HL-60 (cell line): ENCODE data around the gene CABP1.
"Not testable (repeated sequence)": the region's sequence is repeated elsewhere in the genome, so short reads cannot be mapped to it uniquely, and the experiment has no call there.

Experiments used
- DNase-seq, 2 experiments: peaks; one replicate each; pipeline ENCODE4 v3.0.0-alpha.2; 2010 to 2020; ENCODE audit warnings: low read depth in 1 of 2, low spot score in 1 of 2
- H3K27ac ChIP-seq: fragments of 250-450 bp; sonication (Bioruptor Pico); replicated peaks from 2 replicates; pipeline ENCODE4 v1.5.1; 2020; ENCODE audit warnings: mild to moderate bottlenecking, moderate library complexity
- H3K27me3 ChIP-seq: fragments of 250-450 bp; sonication (Bioruptor Pico); 2 replicates; pipeline ENCODE4 v1.5.1; 2021; ENCODE audit warnings: mild to moderate bottlenecking, moderate library complexity; ENCODE audit not compliant: insufficient read depth, poor library complexity, severe bottlenecking
- H3K4me3 ChIP-seq: replicated peaks from 2 replicates; pipeline ENCODE4 v1.5.1; 2011; ENCODE audit warnings: mild to moderate bottlenecking, control low read depth, low read length; ENCODE audit not compliant: insufficient read depth
- GABPA ChIP-seq: IDR thresholded peaks from 2 replicates; pipeline ENCODE4 v1.6.1; 2012; ENCODE audit warnings: low read depth
- POLR2AphosphoS5 ChIP-seq: IDR thresholded peaks from 2 replicates; pipeline ENCODE4 v1.6.1; 2012; ENCODE audit warnings: low read depth
- SPI1 ChIP-seq: IDR thresholded peaks from 2 replicates; pipeline ENCODE4 v1.6.1; 2012; ENCODE audit warnings: low read depth, mild to moderate bottlenecking, borderline replicate concordance
- TF ChIP-seq, protein P1 (sequence below): IDR thresholded peaks from one replicate; pipeline ENCODE4 v1.5.1; 2011; ENCODE audit warnings: low read length, control low read depth, inconsistent platforms; ENCODE audit not compliant: insufficient read depth
- TF ChIP-seq, protein P2 (sequence below): IDR thresholded peaks from 2 replicates; pipeline ENCODE4 v1.6.1; 2012; ENCODE audit warnings: low read depth; ENCODE audit not compliant: insufficient replicate concordance

The CABP1 gene

DNA sequence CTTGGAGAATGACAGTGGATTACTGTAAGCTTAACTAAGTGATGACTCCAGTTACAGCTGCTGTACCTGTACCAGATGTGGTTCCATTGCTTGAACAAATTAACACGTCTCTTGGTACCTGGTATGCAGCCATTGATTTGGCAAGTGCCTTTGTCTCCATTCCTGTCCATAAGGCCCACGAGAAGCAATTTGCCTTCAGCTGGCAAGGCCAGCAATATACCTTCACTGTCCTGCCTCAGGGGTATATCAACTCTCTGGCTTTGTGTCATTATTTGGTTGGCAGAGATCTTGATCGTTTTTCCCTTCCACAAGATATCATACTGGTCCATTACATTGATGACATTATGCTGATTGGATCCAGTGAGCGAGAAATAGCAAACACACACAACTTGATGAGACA lies 29.9 kb upstream of the CABP1 start:
- no peak overlapping the region for H3K27ac ChIP-seq
- H3K27me3 ChIP-seq, result no peaks in the 10 kb centered on the region
- TF ChIP-seq, protein P1, sequence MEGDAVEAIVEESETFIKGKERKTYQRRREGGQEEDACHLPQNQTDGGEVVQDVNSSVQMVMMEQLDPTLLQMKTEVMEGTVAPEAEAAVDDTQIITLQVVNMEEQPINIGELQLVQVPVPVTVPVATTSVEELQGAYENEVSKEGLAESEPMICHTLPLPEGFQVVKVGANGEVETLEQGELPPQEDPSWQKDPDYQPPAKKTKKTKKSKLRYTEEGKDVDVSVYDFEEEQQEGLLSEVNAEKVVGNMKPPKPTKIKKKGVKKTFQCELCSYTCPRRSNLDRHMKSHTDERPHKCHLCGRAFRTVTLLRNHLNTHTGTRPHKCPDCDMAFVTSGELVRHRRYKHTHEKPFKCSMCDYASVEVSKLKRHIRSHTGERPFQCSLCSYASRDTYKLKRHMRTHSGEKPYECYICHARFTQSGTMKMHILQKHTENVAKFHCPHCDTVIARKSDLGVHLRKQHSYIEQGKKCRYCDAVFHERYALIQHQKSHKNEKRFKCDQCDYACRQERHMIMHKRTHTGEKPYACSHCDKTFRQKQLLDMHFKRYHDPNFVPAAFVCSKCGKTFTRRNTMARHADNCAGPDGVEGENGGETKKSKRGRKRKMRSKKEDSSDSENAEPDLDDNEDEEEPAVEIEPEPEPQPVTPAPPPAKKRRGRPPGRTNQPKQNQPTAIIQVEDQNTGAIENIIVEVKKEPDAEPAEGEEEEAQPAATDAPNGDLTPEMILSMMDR, result no peak
- no peak for TF ChIP-seq GABPA
- TF ChIP-seq SPI1, result no peak
- TF ChIP-seq, protein P2, sequence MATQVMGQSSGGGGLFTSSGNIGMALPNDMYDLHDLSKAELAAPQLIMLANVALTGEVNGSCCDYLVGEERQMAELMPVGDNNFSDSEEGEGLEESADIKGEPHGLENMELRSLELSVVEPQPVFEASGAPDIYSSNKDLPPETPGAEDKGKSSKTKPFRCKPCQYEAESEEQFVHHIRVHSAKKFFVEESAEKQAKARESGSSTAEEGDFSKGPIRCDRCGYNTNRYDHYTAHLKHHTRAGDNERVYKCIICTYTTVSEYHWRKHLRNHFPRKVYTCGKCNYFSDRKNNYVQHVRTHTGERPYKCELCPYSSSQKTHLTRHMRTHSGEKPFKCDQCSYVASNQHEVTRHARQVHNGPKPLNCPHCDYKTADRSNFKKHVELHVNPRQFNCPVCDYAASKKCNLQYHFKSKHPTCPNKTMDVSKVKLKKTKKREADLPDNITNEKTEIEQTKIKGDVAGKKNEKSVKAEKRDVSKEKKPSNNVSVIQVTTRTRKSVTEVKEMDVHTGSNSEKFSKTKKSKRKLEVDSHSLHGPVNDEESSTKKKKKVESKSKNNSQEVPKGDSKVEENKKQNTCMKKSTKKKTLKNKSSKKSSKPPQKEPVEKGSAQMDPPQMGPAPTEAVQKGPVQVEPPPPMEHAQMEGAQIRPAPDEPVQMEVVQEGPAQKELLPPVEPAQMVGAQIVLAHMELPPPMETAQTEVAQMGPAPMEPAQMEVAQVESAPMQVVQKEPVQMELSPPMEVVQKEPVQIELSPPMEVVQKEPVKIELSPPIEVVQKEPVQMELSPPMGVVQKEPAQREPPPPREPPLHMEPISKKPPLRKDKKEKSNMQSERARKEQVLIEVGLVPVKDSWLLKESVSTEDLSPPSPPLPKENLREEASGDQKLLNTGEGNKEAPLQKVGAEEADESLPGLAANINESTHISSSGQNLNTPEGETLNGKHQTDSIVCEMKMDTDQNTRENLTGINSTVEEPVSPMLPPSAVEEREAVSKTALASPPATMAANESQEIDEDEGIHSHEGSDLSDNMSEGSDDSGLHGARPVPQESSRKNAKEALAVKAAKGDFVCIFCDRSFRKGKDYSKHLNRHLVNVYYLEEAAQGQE, result no peak
- TF ChIP-seq POLR2AphosphoS5, result no peak
- H3K4me3 ChIP-seq, result no peak overlapping the region
- DNase-seq, result no peak

DNA sequence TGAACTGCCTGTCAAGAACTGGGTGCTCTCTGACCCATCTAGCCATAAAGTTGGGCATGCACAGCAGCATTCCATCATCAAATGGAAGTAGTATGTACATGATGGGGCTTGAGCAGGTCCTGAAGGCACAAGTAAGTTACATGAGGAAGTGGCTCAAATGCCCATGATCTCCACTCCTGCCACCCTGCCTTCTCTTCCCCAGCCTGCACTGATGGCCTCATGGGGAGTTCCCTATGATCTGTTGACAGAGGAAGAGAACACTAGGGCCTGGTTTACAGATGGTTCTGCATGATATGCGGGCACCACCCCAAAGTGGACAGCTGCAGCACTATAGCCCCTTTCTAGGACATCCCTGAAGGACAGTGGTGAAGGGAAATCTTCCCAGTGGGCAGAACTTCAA lies 28.9 kb upstream of the CABP1 start:
- peak in 1 of 2 experiments; percentile 38 for DNase-seq

DNA sequence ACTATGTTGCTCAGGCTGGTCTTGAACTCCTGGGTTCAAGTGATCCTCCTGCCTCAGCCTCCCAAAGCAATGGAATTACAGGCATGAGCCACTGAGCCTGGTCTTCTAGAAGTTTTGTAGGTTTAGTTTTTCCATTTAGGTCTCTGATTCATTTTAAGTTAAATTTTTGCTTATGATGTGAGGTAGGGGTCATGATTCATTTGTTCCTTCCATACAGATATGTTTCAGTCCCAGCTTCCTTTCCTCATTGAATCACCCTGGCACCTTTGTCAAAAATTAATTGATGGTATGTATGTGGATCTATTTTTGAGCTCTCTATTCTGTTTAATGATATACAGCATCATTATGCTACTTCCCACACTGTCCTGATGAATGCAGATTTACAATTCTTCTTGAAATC lies 25.6 kb upstream of the CABP1 start:
- no peak for DNase-seq

More for the DNA sequence above, 28.9 kb upstream of the CABP1 start:
- peak; percentile 62; the same call in 1 of the 2 replicates for TF ChIP-seq SPI1
- H3K27ac ChIP-seq, H3K27me3 ChIP-seq, H3K4me3 ChIP-seq: not testable (repeated sequence)

DNA sequence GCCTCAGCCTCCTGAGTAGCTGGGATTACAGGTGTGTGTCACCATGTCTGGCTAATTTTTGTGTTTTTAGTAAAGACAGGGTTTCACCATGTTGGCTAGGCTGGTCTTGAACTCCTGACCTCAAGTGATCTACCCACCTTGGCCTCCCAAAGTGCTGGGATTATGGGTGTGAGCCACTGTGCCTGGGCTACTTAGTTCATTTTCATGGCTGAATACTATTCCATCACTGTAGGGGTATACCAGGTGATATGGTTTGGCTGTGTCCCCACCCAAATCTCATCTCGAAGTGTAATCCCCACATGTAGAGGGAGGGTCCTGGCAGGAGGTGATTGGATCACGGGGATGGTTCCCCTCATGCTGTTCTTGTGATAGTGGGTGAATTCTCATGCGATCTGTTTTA lies 23.2 kb upstream of the CABP1 start:
- not testable (repeated sequence) for H3K4me3 ChIP-seq, H3K27me3 ChIP-seq, H3K27ac ChIP-seq, DNase-seq

More for the DNA sequence above, 25.6 kb upstream of the CABP1 start:
- H3K4me3 ChIP-seq, result no peak overlapping the region
- TF ChIP-seq, protein P2, result no peak
- TF ChIP-seq POLR2AphosphoS5 (no peak), SPI1 (no peak), GABPA (no peak)
- TF ChIP-seq, protein P1, result no peak
- no peak overlapping the region for H3K27ac ChIP-seq
- H3K27me3 ChIP-seq, result peaks cover 2% of the 10 kb centered on the region

DNA sequence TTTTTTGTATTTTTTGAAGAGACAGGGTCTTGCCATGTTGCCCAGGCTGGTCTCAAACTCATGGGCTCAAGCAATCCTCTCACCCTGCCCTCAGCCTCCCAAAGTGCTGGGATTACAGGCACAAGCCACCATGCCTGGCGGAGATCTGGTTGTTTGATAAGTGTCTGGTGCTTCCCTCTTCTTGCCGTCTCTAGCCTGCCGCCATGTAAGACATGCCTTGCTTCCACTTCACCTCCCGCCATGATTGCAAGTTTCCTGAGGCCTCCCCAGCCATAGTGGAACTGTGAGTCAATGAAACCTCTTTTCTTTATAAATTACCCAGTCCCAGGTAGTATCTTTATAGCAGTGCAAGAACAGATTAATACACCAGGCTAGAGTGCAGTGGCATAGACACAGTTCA lies 22.7 kb upstream of the CABP1 start:
- H3K4me3 ChIP-seq, H3K27ac ChIP-seq, H3K27me3 ChIP-seq, DNase-seq: not testable (repeated sequence)
